IMR-90 (cell line): ENCODE measurements around the gene LRRTM4. TPM values are rescaled to one million over a fixed set of nuclear protein-coding genes. Genes with fewer than 3 reads are reported as not detected.

Source experiments
- ATAC-seq: fragments of 200-7000 bp; cut with Tn5 transposase; 2 replicates; pipeline ENCODE4 v1.9.1; 2020; ENCODE audit warnings: low read depth, mild to moderate bottlenecking, moderate library complexity
- BruUV-seq: library from RNA; stranded (reverse); fragments of 400-500 nt; replicated peaks from 2 replicates; lab custom pipeline; 2021; lab: Mats Ljungman, UMichigan
- CTCF ChIA-PET: fragments of 300-600 bp; formaldehyde crosslinking; extraction: SDS; loops from one replicate; lab custom pipeline; 2021; ENCODE audit warnings: antibody characterized with exemption; lab: Yijun Ruan, JAX
- POLR2A ChIA-PET: fragments of 300-600 bp; sonication (Branson Sonifier 250); formaldehyde crosslinking; loops from one replicate; lab custom pipeline; 2022; ENCODE audit warnings: antibody characterized with exemption; ENCODE audit not compliant: unreplicated experiment; lab: Charles Lee
- DNase-seq: peaks from one replicate; pipeline ENCODE4 v3.0.0; 2013
- H2AFZ ChIP-seq: replicated peaks from 2 replicates; pipeline ENCODE3; 2013; ENCODE audit warnings: low read length, mild to moderate bottlenecking; ENCODE audit not compliant: poor library complexity
- H2AK5ac ChIP-seq: 2 replicates; pipeline ENCODE4 v1.6.1; 2013; ENCODE audit warnings: low read depth, low read length, inconsistent platforms
- H2AK9ac ChIP-seq: replicated peaks from 2 replicates; pipeline ENCODE3; 2013; ENCODE audit warnings: mild to moderate bottlenecking, low read depth, low read length, moderate library complexity; ENCODE audit not compliant: poor library complexity
- H2BK120ac ChIP-seq: 2 replicates; pipeline ENCODE4 v1.6.1; 2013; ENCODE audit warnings: low read depth, low read length, inconsistent platforms
- H2BK15ac ChIP-seq: 3 replicates; pipeline ENCODE4 v1.6.1; 2013; ENCODE audit warnings: low read depth, low read length, inconsistent platforms
- H2BK20ac ChIP-seq: 2 replicates; pipeline ENCODE4 v1.6.1; 2013; ENCODE audit warnings: low read depth, mild to moderate bottlenecking, inconsistent platforms, low read length, moderate library complexity
- H2BK5ac ChIP-seq: 2 replicates; pipeline ENCODE4 v1.6.1; 2013; ENCODE audit warnings: mild to moderate bottlenecking, low read depth, low read length, inconsistent platforms; ENCODE audit not compliant: poor library complexity, severe bottlenecking
- H3K14ac ChIP-seq: replicated peaks from 2 replicates; pipeline ENCODE4 v1.6.1; 2013; ENCODE audit warnings: low read depth, low read length, inconsistent platforms
- H3K18ac ChIP-seq: 2 replicates; pipeline ENCODE4 v1.6.1; 2013; ENCODE audit warnings: low read depth, low read length, control low read depth
- H3K23ac ChIP-seq: 2 replicates; pipeline ENCODE4 v1.6.1; 2013; ENCODE audit warnings: low read depth, low read length, inconsistent platforms
- H3K27ac ChIP-seq: 2 replicates; pipeline ENCODE4 v1.5.1; 2013; ENCODE audit warnings: mild to moderate bottlenecking, control low read depth, low read length; ENCODE audit not compliant: insufficient read depth
- H3K27me3 ChIP-seq: 2 replicates; pipeline ENCODE4 v1.6.1; 2013; ENCODE audit warnings: low read length; ENCODE audit not compliant: control insufficient read depth, insufficient read depth
- H3K36me3 ChIP-seq: 2 replicates; pipeline ENCODE4 v1.6.1; 2013; ENCODE audit warnings: low read length, mixed read lengths; ENCODE audit not compliant: control insufficient read depth, insufficient read depth
- H3K4ac ChIP-seq: 2 replicates; pipeline ENCODE4 v1.6.1; 2013; ENCODE audit warnings: low read depth, low read length, inconsistent platforms
- H3K4me1 ChIP-seq: 2 replicates; pipeline ENCODE4 v1.6.1; 2013; ENCODE audit warnings: low read length, mixed read lengths; ENCODE audit not compliant: control insufficient read depth, insufficient read depth
- H3K4me2 ChIP-seq: 2 replicates; pipeline ENCODE4 v1.6.1; 2013; ENCODE audit warnings: low read depth, mild to moderate bottlenecking, control low read depth, low read length, moderate library complexity
- H3K4me3 ChIP-seq: 2 replicates; pipeline ENCODE4 v1.5.1; 2013; ENCODE audit warnings: low read depth, mild to moderate bottlenecking, control low read depth, low read length, moderate library complexity; ENCODE audit not compliant: insufficient read depth
- H3K56ac ChIP-seq: 2 replicates; pipeline ENCODE4 v1.6.1; 2013; ENCODE audit warnings: low read length, inconsistent platforms; ENCODE audit not compliant: insufficient read depth; ENCODE audit errors: extremely low read depth
- H3K79me1 ChIP-seq, 2 experiments: 2 replicates each; pipeline ENCODE4 v1.6.1; 2013; ENCODE audit warnings: low read length in 2 of 2, inconsistent platforms in 1 of 2, low read depth in 1 of 2
- H3K9ac ChIP-seq: 2 replicates; pipeline ENCODE4 v1.6.1; 2013; ENCODE audit warnings: low read depth, low read length, control low read depth
- H3K9me1 ChIP-seq: 2 replicates; pipeline ENCODE4 v1.6.1; 2013; ENCODE audit warnings: low read length, inconsistent platforms; ENCODE audit not compliant: insufficient read depth
- H3K9me3 ChIP-seq: 2 replicates; pipeline ENCODE4 v1.6.1; 2013; ENCODE audit warnings: low read length; ENCODE audit not compliant: control insufficient read depth, insufficient read depth
- H4K20me1 ChIP-seq: 2 replicates; pipeline ENCODE4 v1.6.1; 2013; ENCODE audit warnings: low read length, inconsistent platforms; ENCODE audit not compliant: insufficient read depth
- H4K5ac ChIP-seq: 2 replicates; pipeline ENCODE4 v1.6.1; 2013; ENCODE audit warnings: mild to moderate bottlenecking, low read depth, low read length, control low read depth
- H4K8ac ChIP-seq, 2 experiments: 2 replicates each; pipeline ENCODE4 v1.6.1; 2013; ENCODE audit warnings: low read depth in 2 of 2, low read length in 2 of 2, control low read depth in 1 of 2, inconsistent platforms in 1 of 2
- H4K91ac ChIP-seq: 2 replicates; pipeline ENCODE4 v1.6.1; 2013; ENCODE audit warnings: low read depth, low read length, inconsistent platforms; ENCODE audit not compliant: insufficient read depth
- BHLHE40 ChIP-seq: fragments of 150-350 bp; IDR thresholded peaks from 2 replicates; pipeline ENCODE4 v1.6.1; 2016; ENCODE audit warnings: mild to moderate bottlenecking, low read depth, low read length
- CEBPB ChIP-seq: IDR thresholded peaks from 2 replicates; pipeline ENCODE4 v1.6.1; 2012; ENCODE audit warnings: low read depth, low read length, improper control_type of control experiment
- CHD1 ChIP-seq: IDR thresholded peaks from 2 replicates; pipeline ENCODE4 v1.6.1; 2012; ENCODE audit warnings: low read depth, low read length, improper control_type of control experiment
- CTCF ChIP-seq: conservative IDR thresholded peaks from 2 replicates; pipeline ENCODE4 v1.5.1; 2012; ENCODE audit warnings: mild to moderate bottlenecking, low read depth, low read length, improper control_type of control experiment
- ELK1 ChIP-seq: fragments of 150-350 bp; IDR thresholded peaks from 2 replicates; pipeline ENCODE4 v1.6.1; 2016; ENCODE audit warnings: low read depth, mild to moderate bottlenecking, low read length, moderate library complexity, borderline replicate concordance
- FOS ChIP-seq: fragments of 150-350 bp; IDR thresholded peaks from 2 replicates; pipeline ENCODE4 v1.6.1; 2016; ENCODE audit warnings: low read depth, low read length
- MAFK ChIP-seq: IDR thresholded peaks from 2 replicates; pipeline ENCODE4 v1.6.1; 2012; ENCODE audit warnings: low read depth, low read length, improper control_type of control experiment
- MAZ ChIP-seq: IDR thresholded peaks from 2 replicates; pipeline ENCODE4 v1.6.1; 2012; ENCODE audit warnings: low read depth, mild to moderate bottlenecking, low read length, improper control_type of control experiment, moderate library complexity, borderline replicate concordance
- MXI1 ChIP-seq: IDR thresholded peaks from 2 replicates; pipeline ENCODE4 v1.6.1; 2012; ENCODE audit warnings: low read depth, mild to moderate bottlenecking, low read length, moderate library complexity, borderline replicate concordance
- NFE2L2 ChIP-seq: fragments of 150-350 bp; IDR thresholded peaks from 2 replicates; pipeline ENCODE4 v1.6.1; 2016; ENCODE audit warnings: low read depth, mild to moderate bottlenecking, low read length
- POLR2A ChIP-seq: IDR thresholded peaks from 2 replicates; pipeline ENCODE4 v1.6.1; 2012; ENCODE audit warnings: mild to moderate bottlenecking, low read depth, low read length
- RAD21 ChIP-seq: IDR thresholded peaks from 2 replicates; pipeline ENCODE4 v1.6.1; 2012; ENCODE audit warnings: low read length, improper control_type of control experiment
- RCOR1 ChIP-seq: IDR thresholded peaks from 2 replicates; pipeline ENCODE4 v1.6.1; 2012; ENCODE audit warnings: mild to moderate bottlenecking, low read length, improper control_type of control experiment; ENCODE audit not compliant: insufficient replicate concordance
- RFX5 ChIP-seq: IDR thresholded peaks from 2 replicates; pipeline ENCODE4 v1.8.0; 2012; ENCODE audit warnings: low read depth, mild to moderate bottlenecking, low read length, moderate library complexity
- SMC3 ChIP-seq: fragments of 150-350 bp; IDR thresholded peaks from 2 replicates; pipeline ENCODE4 v1.6.1; 2016; ENCODE audit warnings: low read depth, mild to moderate bottlenecking, antibody characterized with exemption, low read length, moderate library complexity
- WGBS, 2 experiments: methylation state at CpG; one replicate each; pipeline versions ENCODE4 v1.1.5 to v1.1.7; 2013; ENCODE audit warnings: missing lambda C conversion rate in 2 of 2; ENCODE audit not compliant: insufficient read length in 1 of 2; ENCODE audit errors: extremely low coverage in 2 of 2; 5-methylcytosine and 5-hydroxymethylcytosine counted together
- dilution Hi-C: fragments of 300-500 bp; cut with HindIII; formaldehyde crosslinking; loops from one replicate; pipeline ENCODE4 v1.14.3; 2018; ENCODE audit warnings: low sequenced_read_pairs; ENCODE audit not compliant: unreplicated experiment
- in situ Hi-C: fragments of 300-500 bp; cut with MboI; formaldehyde crosslinking; loops from 3 replicates; pipeline ENCODE4 v1.14.3; 2019; ENCODE audit warnings: low sequenced_read_pairs, inconsistent platforms, mixed read lengths
- intact Hi-C: fragments of 100-400 bp; cut with micrococcal nuclease; formaldehyde crosslinking; loops from 2 replicates; pipeline ENCODE4 v1.10.0; 2022
- polyA plus RNA-seq, 3 experiments: library from polyadenylated mRNA; depleted of rRNA; stranded (reverse); fragments of >200 nt; gene quantifications; 2 replicates each; pipeline ENCODE4 v1.2.3, GENCODE V29; 2012; ENCODE audit warnings: low replicate concordance in 1 of 3
- total RNA-seq: library from RNA; depleted of rRNA; stranded (reverse); fragments of >200 nt; gene quantifications from 2 replicates; pipeline ENCODE4 v1.2.3, GENCODE V29; 2012
- TF ChIP-seq, protein P1 (sequence below): fragments of 150-350 bp; IDR thresholded peaks from 2 replicates; pipeline ENCODE4 v1.6.1; 2017; ENCODE audit warnings: mild to moderate bottlenecking, antibody characterized with exemption, low read length, low read depth

Gene LRRTM4
- total and polyA plus RNA-seq, 2 of the 4 experiments (the other 2 are of a cell fraction) = not detected

GRCh38 chr2:77301441-77301840, 220.7 kb downstream of the LRRTM4 start:
- Histone ChIP-seq H4K8ac (no peak overlapping the region), H2BK20ac (no peak overlapping the region), H2AFZ (no peak overlapping the region), H3K18ac (no peak overlapping the region), H2BK120ac (no peak overlapping the region), H3K27ac (no peak overlapping the region), H3K9ac (no peak overlapping the region), H3K23ac (no peak overlapping the region), H3K4ac (no peak overlapping the region), H3K4me3 (no peak overlapping the region), H2BK15ac (no peak overlapping the region), H4K20me1 (no peaks in the 10 kb centered on the region), H2AK9ac (no peak overlapping the region), H3K14ac (no peak overlapping the region), H3K9me3 (peaks cover 3% of the 10 kb centered on the region), H2AK5ac (no peak overlapping the region), H3K36me3 (no peaks in the 10 kb centered on the region), H4K5ac (no peak overlapping the region), H3K9me1 (no peaks in the 10 kb centered on the region), H2BK5ac (no peak overlapping the region), H3K27me3 (no peaks in the 10 kb centered on the region), H3K4me1 (no peaks in the 10 kb centered on the region), H3K79me1 (no peaks in the 10 kb centered on the region), H4K91ac (no peak overlapping the region), H3K56ac (no peak overlapping the region), H3K4me2 (no peak overlapping the region)
- dilution Hi-C loops = no loop called here
- TF ChIP-seq ELK1 (no peak), SMC3 (no peak), CEBPB (no peak), CTCF (no peak), CHD1 (no peak), BHLHE40 (no peak), FOS (no peak), RFX5 (no peak), POLR2A (no peak), RAD21 (no peak), MXI1 (no peak), RCOR1 (no peak), MAFK (no peak), NFE2L2 (no peak), MAZ (no peak)
- TF ChIP-seq, protein P1, sequence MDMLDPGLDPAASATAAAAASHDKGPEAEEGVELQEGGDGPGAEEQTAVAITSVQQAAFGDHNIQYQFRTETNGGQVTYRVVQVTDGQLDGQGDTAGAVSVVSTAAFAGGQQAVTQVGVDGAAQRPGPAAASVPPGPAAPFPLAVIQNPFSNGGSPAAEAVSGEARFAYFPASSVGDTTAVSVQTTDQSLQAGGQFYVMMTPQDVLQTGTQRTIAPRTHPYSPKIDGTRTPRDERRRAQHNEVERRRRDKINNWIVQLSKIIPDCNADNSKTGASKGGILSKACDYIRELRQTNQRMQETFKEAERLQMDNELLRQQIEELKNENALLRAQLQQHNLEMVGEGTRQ = no peak
- intact Hi-C loops = no loop called here
- POLR2A ChIA-PET = no interaction called here
- in situ Hi-C loops = no loop called here
- no TSS peak for BruUV-seq
- CTCF ChIA-PET = interaction anchor here (0.6 kb wide), 1 partner anchor 251 kb away, joined by 3 read pairs; no protein-coding TSS in a partner anchor
- no CpG with 5 or more reads among the region's 1 CpG for WGBS, 2 experiments
- DNase-seq = no peak
- no peak for ATAC-seq
